ENCODE data around the gene TGOLN2. TPM values are rescaled to one million over a fixed set of nuclear protein-coding genes. Genes with fewer than 3 reads are reported as not detected.
A peak's percentile ranks its signal among the peaks of the same experiment; 100 is the strongest.
"Not testable (repeated sequence)": the region's sequence is repeated elsewhere in the genome, so short reads cannot be mapped to it uniquely, and the experiment has no call there.

TGOLN2 gene
- total and polyA plus RNA-seq, 2 experiments from 2014 or later: 51.1 to 66.5 TPM

DNA sequence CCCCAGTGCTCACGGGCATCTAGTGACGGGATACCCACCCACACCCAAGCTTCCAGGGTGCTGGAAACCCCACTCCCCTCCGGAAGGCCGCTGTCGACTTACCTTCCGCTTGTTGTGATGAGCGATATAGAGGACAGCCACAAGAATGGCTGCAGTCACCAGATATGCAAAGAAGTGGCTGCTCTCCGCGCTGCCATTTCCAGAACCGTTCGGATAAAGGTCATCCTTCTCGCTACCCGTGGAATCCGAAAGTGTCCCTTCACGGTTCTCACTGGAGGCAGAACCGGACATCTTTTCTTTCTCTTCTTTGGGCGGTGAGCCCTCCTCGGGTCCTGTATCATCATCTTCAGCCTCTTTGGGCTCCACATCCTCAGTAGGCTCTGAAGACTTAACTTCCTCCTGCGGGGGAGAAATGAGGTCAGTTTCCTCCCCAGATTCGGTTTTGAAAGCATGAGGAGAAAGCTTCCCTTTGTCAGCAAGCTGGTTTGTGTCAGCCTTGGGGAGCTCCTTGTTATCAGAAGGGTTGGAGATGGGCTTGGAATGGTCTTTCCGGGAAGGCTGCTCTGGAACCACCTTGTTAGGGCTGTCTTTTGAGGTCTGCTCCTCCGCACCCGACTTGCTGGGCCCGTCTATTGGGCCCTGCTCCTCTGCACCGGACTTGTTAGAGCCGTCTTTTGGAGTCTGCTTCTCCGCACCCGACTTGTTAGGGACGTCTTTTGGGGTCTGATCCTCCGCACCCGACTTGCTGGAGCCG lies 1.2 kb downstream of the TGOLN2 start:
- Histone ChIP-seq H3K79me2 (peaks cover 51% of the 10 kb centered on the region), H4K20me1 (ENCODE audit: insufficient read depth, poor library complexity, severe bottlenecking) (peaks cover 15% of the 10 kb centered on the region), H3K36me3 (replicated peaks; ENCODE audit: insufficient read depth, low read depth) (no peaks in the 10 kb centered on the region), H3K4me3 (peak overlapping the region; percentile 57), H3K27ac (peak overlapping the region; percentile 98), H3K4me1 (ENCODE audit: insufficient read depth) (peaks cover 15% of the 10 kb centered on the region), H3K4me2 (peak overlapping the region; percentile 95), H2AFZ (no peak overlapping the region), H3K27me3 (no peaks in the 10 kb centered on the region), H3K9me2 (replicated peaks; ENCODE audit: insufficient read depth) (no peaks in the 10 kb centered on the region), H3K9me3 (ENCODE audit: low read depth) (no peaks in the 10 kb centered on the region)
- TF ChIP-seq, protein P1, sequence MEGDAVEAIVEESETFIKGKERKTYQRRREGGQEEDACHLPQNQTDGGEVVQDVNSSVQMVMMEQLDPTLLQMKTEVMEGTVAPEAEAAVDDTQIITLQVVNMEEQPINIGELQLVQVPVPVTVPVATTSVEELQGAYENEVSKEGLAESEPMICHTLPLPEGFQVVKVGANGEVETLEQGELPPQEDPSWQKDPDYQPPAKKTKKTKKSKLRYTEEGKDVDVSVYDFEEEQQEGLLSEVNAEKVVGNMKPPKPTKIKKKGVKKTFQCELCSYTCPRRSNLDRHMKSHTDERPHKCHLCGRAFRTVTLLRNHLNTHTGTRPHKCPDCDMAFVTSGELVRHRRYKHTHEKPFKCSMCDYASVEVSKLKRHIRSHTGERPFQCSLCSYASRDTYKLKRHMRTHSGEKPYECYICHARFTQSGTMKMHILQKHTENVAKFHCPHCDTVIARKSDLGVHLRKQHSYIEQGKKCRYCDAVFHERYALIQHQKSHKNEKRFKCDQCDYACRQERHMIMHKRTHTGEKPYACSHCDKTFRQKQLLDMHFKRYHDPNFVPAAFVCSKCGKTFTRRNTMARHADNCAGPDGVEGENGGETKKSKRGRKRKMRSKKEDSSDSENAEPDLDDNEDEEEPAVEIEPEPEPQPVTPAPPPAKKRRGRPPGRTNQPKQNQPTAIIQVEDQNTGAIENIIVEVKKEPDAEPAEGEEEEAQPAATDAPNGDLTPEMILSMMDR (IDR thresholded peaks at IDR 0.05; ENCODE audit: poor library complexity): no peak
- TF ChIP-seq EZH2 (IDR thresholded peaks at IDR 0.05; ENCODE audit: borderline replicate concordance) (no peak), EZH2phosphoT487 (IDR thresholded peaks at IDR 0.05; ENCODE audit: low read depth, severe bottlenecking, unreplicated experiment) (no peak)
- WGBS (ENCODE audit: low lambda C conversion rate, missing lambda C conversion rate): 44% methylated on average over 32 of the region's 32 CpGs
- no peak for DNase-seq (ENCODE audit: low spot score)

- no peaks in the 10 kb centered on the region for H3K36me3 ChIP-seq (replicated peaks; ENCODE audit: insufficient read depth, low read depth)
- peaks cover 15% of the 10 kb centered on the region for H4K20me1 ChIP-seq (ENCODE audit: insufficient read depth, poor library complexity, severe bottlenecking)
- peaks cover 15% of the 10 kb centered on the region for H3K4me1 ChIP-seq (ENCODE audit: insufficient read depth)
- TF ChIP-seq, protein P1 (IDR thresholded peaks at IDR 0.05; ENCODE audit: poor library complexity): no peak
- TF ChIP-seq EZH2phosphoT487 (IDR thresholded peaks at IDR 0.05; ENCODE audit: low read depth, severe bottlenecking, unreplicated experiment) (no peak), EZH2 (IDR thresholded peaks at IDR 0.05; ENCODE audit: borderline replicate concordance) (no peak)
- WGBS (ENCODE audit: low lambda C conversion rate, missing lambda C conversion rate): 75% methylated on average over 9 of the region's 9 CpGs
- H3K4me3 ChIP-seq: peak overlapping the region; percentile 57
- H3K27me3 ChIP-seq: no peaks in the 10 kb centered on the region
- H3K9me2 ChIP-seq (replicated peaks; ENCODE audit: insufficient read depth): no peaks in the 10 kb centered on the region
- H3K27ac ChIP-seq: peak overlapping the region; percentile 98
- H3K9me3 ChIP-seq (ENCODE audit: low read depth): no peaks in the 10 kb centered on the region
- DNase-seq (ENCODE audit: low spot score): no peak
- H2AFZ ChIP-seq: no peak overlapping the region
- H3K79me2 ChIP-seq: peaks cover 63% of the 10 kb centered on the region
- peak overlapping the region; percentile 95 for H3K4me2 ChIP-seq
These were observed 2.4 kb downstream of the TGOLN2 start for GRCh38 chr2:85325466-85325811.

DNA sequence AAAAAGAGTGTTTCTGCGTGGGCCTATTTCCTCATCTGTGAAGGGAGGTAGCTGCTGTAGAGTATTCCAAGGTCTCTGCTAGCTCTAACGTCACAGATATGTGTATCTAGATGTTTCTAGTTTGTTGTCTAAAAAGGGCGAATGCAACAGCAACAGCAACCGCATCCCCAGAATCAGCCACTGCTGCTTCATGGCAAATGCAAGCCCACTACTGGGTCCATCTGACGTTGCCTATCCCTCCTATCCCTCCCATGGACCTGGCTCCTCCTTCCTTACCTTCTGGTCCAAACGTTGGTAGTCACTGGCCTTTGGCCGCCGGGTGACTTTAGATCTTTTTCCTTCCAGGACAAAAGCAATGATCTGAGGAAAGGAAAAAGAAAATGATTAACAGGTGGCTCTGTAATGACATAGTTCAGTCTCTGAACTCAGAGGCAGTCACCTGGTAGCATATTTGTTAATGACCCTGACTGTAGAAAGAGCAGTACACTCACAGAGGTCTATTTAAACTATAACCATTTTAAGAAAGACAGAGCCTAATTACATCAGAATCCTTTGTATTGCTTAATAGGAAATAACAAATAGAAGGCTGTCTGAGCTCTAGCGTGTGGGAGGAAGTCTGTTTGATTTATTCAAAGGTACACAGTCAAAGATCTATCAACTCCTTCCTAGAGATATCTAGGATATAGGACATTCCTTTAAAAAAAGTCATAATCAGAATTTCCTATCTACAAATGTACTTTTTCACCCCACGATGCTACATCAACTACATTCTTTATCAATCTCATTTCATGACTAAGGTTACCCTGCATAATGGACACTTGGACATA lies 2.9 kb downstream of the TGOLN2 start:
- Histone ChIP-seq H3K79me2 (peaks cover 68% of the 10 kb centered on the region), H3K4me2 (peak overlapping the region; percentile 95), H2AFZ (no peak overlapping the region), H3K27ac (peak overlapping the region; percentile 98), H4K20me1 (ENCODE audit: insufficient read depth, poor library complexity, severe bottlenecking) (peaks cover 16% of the 10 kb centered on the region), H3K27me3 (no peaks in the 10 kb centered on the region), H3K4me1 (ENCODE audit: insufficient read depth) (peaks cover 15% of the 10 kb centered on the region), H3K36me3 (replicated peaks; ENCODE audit: insufficient read depth, low read depth) (no peaks in the 10 kb centered on the region), H3K9me3 (ENCODE audit: low read depth) (no peaks in the 10 kb centered on the region), H3K9me2 (replicated peaks; ENCODE audit: insufficient read depth) (no peaks in the 10 kb centered on the region), H3K4me3 (no peak overlapping the region)
- peak; percentile 74 for DNase-seq (ENCODE audit: low spot score)
- TF ChIP-seq EZH2phosphoT487 (IDR thresholded peaks at IDR 0.05; ENCODE audit: low read depth, severe bottlenecking, unreplicated experiment) (no peak), EZH2 (IDR thresholded peaks at IDR 0.05; ENCODE audit: borderline replicate concordance) (no peak)
- TF ChIP-seq, protein P1 (IDR thresholded peaks at IDR 0.05; ENCODE audit: poor library complexity): no peak
- 60% methylated on average over 10 of the region's 10 CpGs for WGBS (ENCODE audit: low lambda C conversion rate, missing lambda C conversion rate)

- H3K4me1 ChIP-seq (ENCODE audit: insufficient read depth): peaks cover 15% of the 10 kb centered on the region
- H3K36me3 ChIP-seq (replicated peaks; ENCODE audit: insufficient read depth, low read depth): not testable (repeated sequence)
- peaks cover 21% of the 10 kb centered on the region for H4K20me1 ChIP-seq (ENCODE audit: insufficient read depth, poor library complexity, severe bottlenecking)
These were observed 3.8 kb downstream of the TGOLN2 start for GRCh38 chr2:85323988-85324367.

More at GRCh38 chr2:85323988-85324367, 3.8 kb downstream of the TGOLN2 start:
- H3K4me3 ChIP-seq; H3K9me2 ChIP-seq (replicated peaks; ENCODE audit: insufficient read depth); H3K9me3 ChIP-seq (ENCODE audit: low read depth); H3K27me3 ChIP-seq; H2AFZ ChIP-seq; DNase-seq (ENCODE audit: low spot score): not testable (repeated sequence)
- 94% methylated on average over 11 of the region's 11 CpGs for WGBS (ENCODE audit: low lambda C conversion rate, missing lambda C conversion rate)
- peaks cover 75% of the 10 kb centered on the region for H3K79me2 ChIP-seq
- peak overlapping the region; percentile 37 for H3K27ac ChIP-seq
- peak overlapping the region; percentile 95 for H3K4me2 ChIP-seq

All from hepatocyte (in vitro differentiated cells).